K562 (cell line): ENCODE results near the gene FKBP1B. TPM values are rescaled to one million over a fixed set of nuclear protein-coding genes. Genes with fewer than 3 reads are reported as not detected.

Source experiments
- ATF4 ChIP-seq: fragments of 450-650 bp; formaldehyde crosslinking; IDR thresholded peaks from 2 replicates; pipeline ENCODE4 v1.4.0; 2022; ENCODE audit warnings: mild to moderate bottlenecking, moderate library complexity
- BCOR ChIP-seq: fragments of 450-650 bp; IDR thresholded peaks from 2 replicates; pipeline ENCODE4 v1.6.1; 2016
- C11orf30 ChIP-seq: fragments of 450-650 bp; IDR thresholded peaks from 2 replicates; pipeline ENCODE4 v1.6.1; 2016; ENCODE audit warnings: low read depth, mild to moderate bottlenecking
- DACH1 ChIP-seq: fragments of 450-650 bp; IDR thresholded peaks from 2 replicates; pipeline ENCODE4 v1.6.1; 2018; ENCODE audit not compliant: partially characterized antibody
- E2F3 ChIP-seq: fragments of 250-450 bp; sonication (Bioruptor Pico); IDR thresholded peaks from 2 replicates; pipeline ENCODE4 v1.4.0; 2020; ENCODE audit warnings: mild to moderate bottlenecking
- EP300 ChIP-seq: IDR thresholded peaks from 2 replicates; pipeline ENCODE4 v1.6.1; 2012; ENCODE audit warnings: low read length, improper control_type of control experiment
- ETV5 ChIP-seq: sonication (generic); formaldehyde crosslinking; IDR thresholded peaks from 2 replicates; pipeline ENCODE4 v1.4.0; 2020; ENCODE audit warnings: low read depth, mild to moderate bottlenecking, missing genetic modification reagents
- FOS ChIP-seq: IDR thresholded peaks from 3 replicates; pipeline ENCODE4 v1.6.1; 2011; ENCODE audit not compliant: insufficient read length; ENCODE audit errors: extremely low read depth
- GATAD2A ChIP-seq: fragments of 450-650 bp; IDR thresholded peaks from 2 replicates; pipeline ENCODE4 v1.6.1; 2017
- LARP7 ChIP-seq: fragments of 450-650 bp; IDR thresholded peaks from 2 replicates; pipeline ENCODE4 v1.6.1; 2016
- NR2C1 ChIP-seq, 2 experiments: fragments of 450-650 bp; IDR thresholded peaks; 2 replicates each; pipeline ENCODE4 v1.6.1; 2017; ENCODE audit warnings: mild to moderate bottlenecking in 2 of 2, antibody characterized with exemption in 1 of 2, inconsistent platforms in 1 of 2, missing compliant biosample characterization in 1 of 2, missing genetic modification characterization in 1 of 2
- NR2C2 ChIP-seq, 2 experiments: fragments of 200-800 bp in 1 of 2; sonication (Bioruptor generic) in 1 of 2; sonication (generic) in 1 of 2; formaldehyde crosslinking in 1 of 2; IDR thresholded peaks; 2 replicates each; pipeline versions ENCODE4 v1.6.1 to v1.8.0; 2016 to 2022; ENCODE audit warnings: mild to moderate bottlenecking in 1 of 2, missing compliant biosample characterization in 1 of 2, missing genetic modification characterization in 1 of 2, missing genetic modification reagents in 1 of 2
- PTBP1 ChIP-seq: fragments of 200-400 bp; formaldehyde crosslinking; IDR thresholded peaks from 2 replicates; pipeline ENCODE4 v1.6.1; 2017; ENCODE audit warnings: low read depth, low read length
- PYGO2 ChIP-seq: fragments of 450-650 bp; IDR thresholded peaks from 2 replicates; pipeline ENCODE4 v1.6.1; 2016; ENCODE audit warnings: mild to moderate bottlenecking, missing genetic modification characterization, moderate library complexity, missing compliant biosample characterization
- RBM34 ChIP-seq: fragments of 200-400 bp; formaldehyde crosslinking; IDR thresholded peaks from 2 replicates; pipeline ENCODE4 v1.6.1; 2018; ENCODE audit warnings: low read length, borderline replicate concordance; ENCODE audit not compliant: insufficient read depth
- RCOR1 ChIP-seq, 2 experiments: IDR thresholded peaks; 2 replicates each; pipeline ENCODE4 v1.6.1; 2012; ENCODE audit warnings: low read depth in 2 of 2, low read length in 2 of 2, borderline replicate concordance in 1 of 2, improper control_type of control experiment in 1 of 2
- RFX1 ChIP-seq: fragments of 450-650 bp; IDR thresholded peaks from 2 replicates; pipeline ENCODE4 v1.6.1; 2016; ENCODE audit warnings: mild to moderate bottlenecking, moderate library complexity
- SP1 ChIP-seq: sonication (generic); formaldehyde crosslinking; IDR thresholded peaks from 2 replicates; pipeline ENCODE4 v1.8.1; 2022; ENCODE audit warnings: mild to moderate bottlenecking, missing genetic modification reagents
- SPI1 ChIP-seq: IDR thresholded peaks from 2 replicates; pipeline ENCODE4 v1.6.1; 2011; ENCODE audit warnings: low read depth, low read length, control low read depth, borderline replicate concordance
- TBL1XR1 ChIP-seq, 2 experiments: IDR thresholded peaks; 2 replicates each; pipeline ENCODE4 v1.6.1; 2012; ENCODE audit warnings: improper control_type of control experiment in 2 of 2, low read length in 2 of 2, mild to moderate bottlenecking in 1 of 2
- TOE1 ChIP-seq, 2 experiments: fragments of 450-650 bp in 1 of 2; sonication (generic) in 1 of 2; formaldehyde crosslinking in 1 of 2; IDR thresholded peaks; 2 replicates each; pipeline versions ENCODE4 v1.7.1 to v1.8.0; 2016 to 2022; ENCODE audit warnings: borderline replicate concordance in 2 of 2, mild to moderate bottlenecking in 2 of 2, antibody characterized with exemption in 1 of 2, inconsistent platforms in 1 of 2, low read depth in 1 of 2, missing genetic modification reagents in 1 of 2, moderate library complexity in 1 of 2
- XRCC4 ChIP-seq: IDR thresholded peaks from one replicate; pipeline ENCODE4 v1.6.1; 2011; ENCODE audit not compliant: insufficient read depth, insufficient read length; ENCODE audit errors: extremely low read depth
- ZBTB7A ChIP-seq: IDR thresholded peaks from 2 replicates; pipeline ENCODE4 v1.6.1; 2011; ENCODE audit warnings: low read depth, mild to moderate bottlenecking, low read length, moderate library complexity, borderline replicate concordance; ENCODE audit not compliant: control insufficient read depth
- ZNF165 ChIP-seq: fragments of 250-450 bp; sonication (Bioruptor Pico); IDR thresholded peaks from 2 replicates; pipeline ENCODE4 v1.4.0; 2020; ENCODE audit warnings: borderline replicate concordance
- ZNF253 ChIP-seq: fragments of 250-450 bp; sonication (Bioruptor Pico); conservative IDR thresholded peaks from 2 replicates; pipeline ENCODE4 v1.6.1; 2021; ENCODE audit warnings: mild to moderate bottlenecking
- ZNF311 ChIP-seq: fragments of 250-450 bp; sonication (Bioruptor Pico); IDR thresholded peaks from 2 replicates; pipeline ENCODE4 v1.4.0; 2020; ENCODE audit warnings: mild to moderate bottlenecking, moderate library complexity
- polyA plus RNA-seq, 8 experiments: library from polyadenylated mRNA; depleted of rRNA in 4 of 8; stranded (reverse) in 5 of 8; unstranded in 3 of 8; fragments of >200 nt; fragmentation: Nextera tagmentation in 2 of 8; fragmentation: Illumina TruSeq in 1 of 8; extraction: Ambion mirVana in 2 of 8; extraction: Trizol in 1 of 8; gene quantifications; 2 replicates each; pipeline versions ENCODE4 v1.2.1 to v1.2.3, GENCODE V29; 2011 to 2014; ENCODE audit warnings: inconsistent platforms in 1 of 8, missing spikeins in 1 of 8
- total RNA-seq, 7 experiments: library from RNA; depleted of rRNA in 6 of 7; stranded (reverse); fragments of >200 nt in 6 of 7; fragmentation: Illumina TruSeq in 2 of 7; extraction: Trizol in 2 of 7; gene quantifications; 2 replicates each; pipeline versions ENCODE4 v1.2.1 to v1.2.3, GENCODE V29; 2011 to 2021; ENCODE audit warnings: low replicate concordance in 1 of 7

FKBP1B gene
- total and polyA plus RNA-seq, 9 of the 15 experiments (the other 6 are each of a cell fraction or from before 2014, with no cell fraction given), result 0.58 to 9.4 (median 1.6) TPM

- TF ChIP-seq RBM34 (no peak), LARP7 (no peak), PYGO2 (tag) (0 out of 2 replicates have a peak, but pooled peaks have one; percentile 58), ATF4 (CRISPR knock-in tag) (peak; percentile 84), GATAD2A (peak; percentile 82), RFX1 (no peak), NR2C2 (CRISPR knock-in tag; IDR thresholded peaks at IDR 0.05) (no peak), NR2C2 (tag; IDR thresholded peaks at IDR 0.05) (peak; percentile 74), PTBP1 (0 out of 2 replicates have a peak, but pooled peaks have one; percentile 60), ETV5 (CRISPR knock-in tag) (peak; percentile 54; the same call in 1 of the 2 replicates), ZNF165 (no peak), FOS (no peak), DACH1 (peak; percentile 46), TBL1XR1 (IDR thresholded peaks at IDR 0.05; ENCODE audit: low read length in 2 of 2) (peak; percentile 68 to 91; a peak in 3 of 4 replicates), E2F3 (CRISPR knock-in tag) (no peak), ZNF253 (CRISPR knock-in tag) (no peak), XRCC4 (no peak), EP300 (peak; percentile 99), SP1 (CRISPR knock-in tag) (peak; percentile 51; the same call in 1 of the 2 replicates), ZBTB7A (no peak), RCOR1 (IDR thresholded peaks at IDR 0.05; ENCODE audit: borderline replicate concordance in 1 of 2, low read depth in 2 of 2, low read length in 2 of 2) (peak in 1 of 2 experiments; percentile 93; a peak in 3 of 4 replicates), SPI1 (peak; percentile 51; the same call in 1 of the 2 replicates), TOE1 (IDR thresholded peaks at IDR 0.05; ENCODE audit: borderline replicate concordance) (peak; percentile 64; the same call in 1 of the 2 replicates), TOE1 (CRISPR knock-in tag; IDR thresholded peaks at IDR 0.05; ENCODE audit: borderline replicate concordance, low read depth) (no peak), NR2C1 (IDR thresholded peaks at IDR 0.05) (peak; percentile 73; the same call in 1 of the 2 replicates), NR2C1 (tag; IDR thresholded peaks at IDR 0.05) (peak; percentile 59), C11orf30 (0 out of 2 replicates have a peak, but pooled peaks have one; percentile 15), ZNF311 (CRISPR knock-in tag) (0 out of 2 replicates have a peak, but pooled peaks have one; percentile 22), BCOR (peak; percentile 84; the same call in 1 of the 2 replicates)
Measured at GRCh38 chr2:24011250-24012104, 38.1 kb upstream of the FKBP1B start (continued).
